Measurements from ENCODE around the gene RRAS. TPM values are rescaled to one million over a fixed set of nuclear protein-coding genes. Genes with fewer than 3 reads are reported as not detected.

Gene RRAS
- total and polyA plus RNA-seq, 12 donors = 6.8 to 180 (median 42.3) TPM

- peaks cover 0 to 58% of the 10 kb centered on the region in 2 donors for H3K36me3 ChIP-seq (replicated peaks in 1 of 2)
Measured at GRCh38 chr19:49684983-49685553, 45.1 kb upstream of the RRAS start.

GRCh38 chr19:49684251-49684982 is 44.5 kb upstream of the RRAS start:
- Histone ChIP-seq H3K4me3 (no peak overlapping the region), H3K4me1 (replicated peaks in 1 of 2) (peaks cover 22 to 31% of the 10 kb centered on the region in 2 donors), H3K9me3 (replicated peaks in 1 of 3) (no peaks in the 10 kb centered on the region), H3K36me3 (replicated peaks in 1 of 2) (peaks cover 0 to 58% of the 10 kb centered on the region in 2 donors), H3K27ac (no peak overlapping the region), H3K27me3 (no peaks in the 10 kb centered on the region)
- DNase-seq = peak in 3 of 7 donors; percentile 22 to 37 (median 29)
- no peak for TF ChIP-seq POLR2A (IDR thresholded peaks at IDR 0.05)
- peak in 4 of 6 experiments; percentile 17 to 38 (median 28) for TF ChIP-seq CTCF (IDR thresholded peaks at IDR 0.05)
- 74 to 89% (median 80%) methylated on average over 16 to 35 of the region's 35 CpGs for WGBS, 4 donors
- intact Hi-C loops (cut with DNase I) = no loop called here

More at GRCh38 chr19:49684983-49685553, 45.1 kb upstream of the RRAS start:
- Histone ChIP-seq H3K9me3 (replicated peaks in 1 of 3) (no peaks in the 10 kb centered on the region), H3K4me1 (replicated peaks in 1 of 2) (peaks cover 21 to 33% of the 10 kb centered on the region in 2 donors), H3K4me3 (no peak overlapping the region), H3K27me3 (no peaks in the 10 kb centered on the region), H3K27ac (no peak overlapping the region)
- DNase-seq = no peak
- WGBS, 4 donors = 79 to 86% (median 83%) methylated on average over 9 to 13 of the region's 13 CpGs
- TF ChIP-seq CTCF (IDR thresholded peaks at IDR 0.05) (no peak), POLR2A (IDR thresholded peaks at IDR 0.05) (no peak)
- intact Hi-C loops (cut with DNase I) = no loop called here

GRCh38 chr19:49683814-49684250 is 43.9 kb upstream of the RRAS start:
- TF ChIP-seq POLR2A (IDR thresholded peaks at IDR 0.05) (no peak), CTCF (IDR thresholded peaks at IDR 0.05) (no peak)
- peaks cover 0 to 58% of the 10 kb centered on the region in 2 donors for H3K36me3 ChIP-seq (replicated peaks in 1 of 2)
- WGBS, 4 donors = 87 to 93% (median 91%) methylated on average over 18 of the region's 18 CpGs
- H3K4me1 ChIP-seq (replicated peaks in 1 of 2) = peaks cover 22 to 35% of the 10 kb centered on the region in 2 donors
- intact Hi-C loops (cut with DNase I) = no loop called here
- DNase-seq = peak in 3 of 7 donors; percentile 27 to 54 (median 28)
- no peak overlapping the region for H3K4me3 ChIP-seq
- no peaks in the 10 kb centered on the region for H3K27me3 ChIP-seq
- no peaks in the 10 kb centered on the region for H3K9me3 ChIP-seq (replicated peaks in 1 of 3)
- H3K27ac ChIP-seq = no peak overlapping the region

GRCh38 chr19:49682274-49682673 is 42.3 kb upstream of the RRAS start:
- peaks cover 0 to 58% of the 10 kb centered on the region in 2 donors for H3K36me3 ChIP-seq (replicated peaks in 1 of 2)

More at GRCh38 chr19:49682274-49682673, 42.3 kb upstream of the RRAS start:
- Histone ChIP-seq H3K27ac (peak overlapping the region in 3 of 5 donors; percentile 42 to 50 (median 48)), H3K27me3 (no peaks in the 10 kb centered on the region), H3K4me1 (replicated peaks in 1 of 2) (peaks cover 28 to 46% of the 10 kb centered on the region in 2 donors), H3K4me3 (no peak overlapping the region), H3K9me3 (replicated peaks in 1 of 3) (no peaks in the 10 kb centered on the region)
- TF ChIP-seq POLR2A (IDR thresholded peaks at IDR 0.05) (no peak), CTCF (IDR thresholded peaks at IDR 0.05) (no peak)
- intact Hi-C loops (cut with DNase I) = no loop called here
- peak in 6 of 7 donors; percentile 29 to 70 (median 64) for DNase-seq
- 59 to 74% (median 61%) methylated on average over 8 of the region's 8 CpGs for WGBS, 4 donors

Data from adrenal gland (tissue), 12 donors.